Esophagus (tissue), 2 donors: ENCODE measurements around the gene ACTL10. TPM values are rescaled to one million over a fixed set of nuclear protein-coding genes. Genes with fewer than 3 reads are reported as not detected.

Experiments
- H3K27ac ChIP-seq, 2 donors: one replicate each; pipeline ENCODE4 v1.5.1; 2013; ENCODE audit warnings: low read depth in 2 of 2, mild to moderate bottlenecking in 2 of 2, inconsistent platforms in 1 of 2, low read length in 1 of 2, moderate library complexity in 1 of 2
- H3K27me3 ChIP-seq, 2 donors: one replicate each; pipeline ENCODE4 v1.6.1; 2013; ENCODE audit warnings: low read length in 2 of 2, control low read depth in 1 of 2, mild to moderate bottlenecking in 1 of 2; ENCODE audit not compliant: insufficient read depth in 2 of 2, control insufficient read depth in 1 of 2
- H3K36me3 ChIP-seq, 2 donors: one replicate each; pipeline ENCODE4 v1.6.1; 2013; ENCODE audit warnings: low read length in 1 of 2; ENCODE audit not compliant: control insufficient read depth in 2 of 2, insufficient read depth in 2 of 2
- H3K4me1 ChIP-seq, 2 donors: one replicate each; pipeline ENCODE4 v1.6.1; 2013; ENCODE audit warnings: low read length in 1 of 2; ENCODE audit not compliant: control insufficient read depth in 2 of 2, insufficient read depth in 2 of 2
- H3K4me3 ChIP-seq, 2 donors: one replicate each; pipeline ENCODE4 v1.5.1; 2013; ENCODE audit warnings: low read length in 2 of 2, mild to moderate bottlenecking in 2 of 2, low read depth in 1 of 2, moderate library complexity in 1 of 2
- H3K9me3 ChIP-seq, 2 donors: one replicate each; pipeline ENCODE4 v1.6.1; 2013; ENCODE audit warnings: mild to moderate bottlenecking in 2 of 2, low read depth in 1 of 2, low read length in 1 of 2, moderate library complexity in 1 of 2; ENCODE audit not compliant: control insufficient read depth in 2 of 2, insufficient read depth in 1 of 2
- WGBS, 2 donors: extraction: QIAGEN DNeasy Blood & Tissue Kit; methylation state at CpG; one replicate each; pipeline ENCODE4 v1.1.7; 2013; 5-methylcytosine and 5-hydroxymethylcytosine counted together
- polyA plus RNA-seq, 2 donors: library from polyadenylated mRNA; stranded (reverse); fragments of 200-250 nt; gene quantifications; one replicate each; pipeline ENCODE4 v1.2.3, GENCODE V29; 2013
- donor health status: healthy with polysubstance abuse.
- donor health status: Bipolar disorder and iron deficiency.

Gene ACTL10
- polyA plus RNA-seq, 2 donors: 1.4 to 2.8 TPM

- Histone ChIP-seq H3K4me3 (no peak overlapping the region), H3K4me1 (peaks cover 2 to 14% of the 10 kb centered on the region in 2 donors), H3K9me3 (no peaks in the 10 kb centered on the region), H3K27me3 (no peaks in the 10 kb centered on the region), H3K27ac (no peak overlapping the region), H3K36me3 (peaks cover 4 to 15% of the 10 kb centered on the region in 2 donors)
- WGBS, 2 donors: 91 to 92% methylated on average over 21 of the region's 21 CpGs
Measured at GRCh38 chr20:33660035-33660684, 6.6 kb upstream of the ACTL10 start.

- H3K4me3 ChIP-seq: no peak overlapping the region
- no peaks in the 10 kb centered on the region for H3K9me3 ChIP-seq
- 88 to 93% methylated on average over 7 of the region's 7 CpGs for WGBS, 2 donors
- peaks cover 2 to 13% of the 10 kb centered on the region in 2 donors for H3K4me1 ChIP-seq
- H3K27me3 ChIP-seq: no peaks in the 10 kb centered on the region
- no peak overlapping the region for H3K27ac ChIP-seq
- H3K36me3 ChIP-seq: peaks cover 4 to 15% of the 10 kb centered on the region in 2 donors
Measured at GRCh38 chr20:33660685-33661058, 6.1 kb upstream of the ACTL10 start.

- H3K27ac ChIP-seq: peak within 1 kb of the TSS; percentile 91 to 92
- WGBS, 2 donors: 92 to 94% methylated on average over 10 of the region's 10 CpGs
Measured at GRCh38 chr20:33662172-33662571, 4.6 kb upstream of the ACTL10 start, which contains the start of gene C20orf144. Gene C20orf144, plus strand, starts transcription at chr20:33662327. Its CDS starts 19 bp downstream, at chr20:33662346.

GRCh38 chr20:33663161-33664084 is 3.3 kb upstream of the ACTL10 start:
- Histone ChIP-seq H3K4me3 (peak overlapping the region; percentile 75 to 82), H3K27ac (peak overlapping the region; percentile 91 to 92), H3K4me1 (peaks cover 2 to 25% of the 10 kb centered on the region in 2 donors), H3K9me3 (no peaks in the 10 kb centered on the region), H3K27me3 (no peaks in the 10 kb centered on the region), H3K36me3 (peaks cover 0 to 15% of the 10 kb centered on the region in 2 donors)
- 1% methylated on average over 79 to 84 of the region's 84 CpGs for WGBS, 2 donors

More at GRCh38 chr20:33662172-33662571, 4.6 kb upstream of the ACTL10 start, which contains the start of gene C20orf144:
- peak within 1 kb of the TSS; percentile 75 to 82 for H3K4me3 ChIP-seq
- H3K9me3 ChIP-seq: no peaks in the 10 kb centered on the region
- H3K4me1 ChIP-seq: peaks cover 2 to 19% of the 10 kb centered on the region in 2 donors
- no peaks in the 10 kb centered on the region for H3K27me3 ChIP-seq
- peaks cover 4 to 15% of the 10 kb centered on the region in 2 donors for H3K36me3 ChIP-seq

GRCh38 chr20:33664085-33664761 is 2.5 kb upstream of the ACTL10 start:
- Histone ChIP-seq H3K4me1 (peaks cover 2 to 25% of the 10 kb centered on the region in 2 donors), H3K4me3 (peak overlapping the region; percentile 75 to 82)
- WGBS, 2 donors: 44% methylated on average over 9 of the region's 9 CpGs

GRCh38 chr20:33664762-33665144 is 2.0 kb upstream of the ACTL10 start:
- 92 to 95% methylated on average over 2 of the region's 2 CpGs for WGBS, 2 donors
- no peaks in the 10 kb centered on the region for H3K9me3 ChIP-seq
- H3K4me1 ChIP-seq: peaks cover 2 to 25% of the 10 kb centered on the region in 2 donors
- no peaks in the 10 kb centered on the region for H3K27me3 ChIP-seq
- H3K4me3 ChIP-seq: no peak overlapping the region
- peak overlapping the region in 1 of 2 donors; percentile 51 for H3K27ac ChIP-seq
- peaks cover 0 to 5% of the 10 kb centered on the region in 2 donors for H3K36me3 ChIP-seq

More at GRCh38 chr20:33664085-33664761, 2.5 kb upstream of the ACTL10 start:
- peaks cover 0 to 9% of the 10 kb centered on the region in 2 donors for H3K36me3 ChIP-seq
- H3K27ac ChIP-seq: peak overlapping the region; percentile 91 to 92
- H3K9me3 ChIP-seq: no peaks in the 10 kb centered on the region
- no peaks in the 10 kb centered on the region for H3K27me3 ChIP-seq

- Histone ChIP-seq H3K4me3 (peak overlapping the region; percentile 43 to 69), H3K9me3 (no peaks in the 10 kb centered on the region), H3K27ac (peak overlapping the region; percentile 85 to 94), H3K4me1 (peaks cover 2 to 25% of the 10 kb centered on the region in 2 donors), H3K27me3 (no peaks in the 10 kb centered on the region), H3K36me3 (peaks cover 0 to 2% of the 10 kb centered on the region in 2 donors)
- 6 to 11% methylated on average over 21 to 55 of the region's 55 CpGs for WGBS, 2 donors
Measured at GRCh38 chr20:33667245-33667675, 517 bp downstream of the ACTL10 start.

- peaks cover 0 to 2% of the 10 kb centered on the region in 2 donors for H3K36me3 ChIP-seq
- H3K4me3 ChIP-seq: peak overlapping the region; percentile 43 to 69
- no peaks in the 10 kb centered on the region for H3K9me3 ChIP-seq
- peak overlapping the region; percentile 85 to 94 for H3K27ac ChIP-seq
- H3K27me3 ChIP-seq: no peaks in the 10 kb centered on the region
- whole genome bisulfite sequencing, 2 donors: 9 to 27% methylated on average over 47 of the region's 47 CpGs
- peaks cover 2 to 25% of the 10 kb centered on the region in 2 donors for H3K4me1 ChIP-seq
Measured at GRCh38 chr20:33667676-33668465, 1.1 kb downstream of the ACTL10 start.
